GM10266 (cell line): ENCODE results near the gene SLC4A5.

ENCODE experiments used
- DNase-seq: peaks from one replicate; pipeline ENCODE4 v3.0.0; 2012; ENCODE audit errors: extremely low spot score
- TF ChIP-seq, protein P1 (sequence below): IDR thresholded peaks from 2 replicates; pipeline ENCODE4 v1.5.1; 2012; ENCODE audit warnings: mild to moderate bottlenecking, low read depth; ENCODE audit not compliant: control insufficient read depth, insufficient read depth; ENCODE audit errors: missing control alignments

The SLC4A5 gene

DNA sequence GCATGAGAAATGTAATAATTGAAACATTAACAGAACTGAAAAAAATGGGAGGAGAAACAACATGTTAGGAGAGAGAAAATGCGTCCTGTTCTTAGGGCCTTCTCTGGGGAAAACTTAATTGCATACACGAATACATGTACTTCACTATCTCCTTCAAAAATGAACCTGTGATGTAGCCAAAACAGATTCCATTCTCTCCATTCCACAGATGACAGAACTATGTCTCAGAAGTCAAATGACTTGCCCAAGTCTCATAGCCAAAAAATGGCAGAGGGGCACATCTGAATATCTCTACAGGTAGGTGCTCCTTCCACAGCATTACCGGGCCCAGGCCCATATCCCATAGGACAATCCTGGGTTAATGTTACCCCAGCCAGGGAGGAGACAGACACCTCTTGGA, 40.8 kb upstream of the SLC4A5 start:
- no peak for DNase-seq
- TF ChIP-seq, protein P1, sequence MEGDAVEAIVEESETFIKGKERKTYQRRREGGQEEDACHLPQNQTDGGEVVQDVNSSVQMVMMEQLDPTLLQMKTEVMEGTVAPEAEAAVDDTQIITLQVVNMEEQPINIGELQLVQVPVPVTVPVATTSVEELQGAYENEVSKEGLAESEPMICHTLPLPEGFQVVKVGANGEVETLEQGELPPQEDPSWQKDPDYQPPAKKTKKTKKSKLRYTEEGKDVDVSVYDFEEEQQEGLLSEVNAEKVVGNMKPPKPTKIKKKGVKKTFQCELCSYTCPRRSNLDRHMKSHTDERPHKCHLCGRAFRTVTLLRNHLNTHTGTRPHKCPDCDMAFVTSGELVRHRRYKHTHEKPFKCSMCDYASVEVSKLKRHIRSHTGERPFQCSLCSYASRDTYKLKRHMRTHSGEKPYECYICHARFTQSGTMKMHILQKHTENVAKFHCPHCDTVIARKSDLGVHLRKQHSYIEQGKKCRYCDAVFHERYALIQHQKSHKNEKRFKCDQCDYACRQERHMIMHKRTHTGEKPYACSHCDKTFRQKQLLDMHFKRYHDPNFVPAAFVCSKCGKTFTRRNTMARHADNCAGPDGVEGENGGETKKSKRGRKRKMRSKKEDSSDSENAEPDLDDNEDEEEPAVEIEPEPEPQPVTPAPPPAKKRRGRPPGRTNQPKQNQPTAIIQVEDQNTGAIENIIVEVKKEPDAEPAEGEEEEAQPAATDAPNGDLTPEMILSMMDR: no peak

DNA sequence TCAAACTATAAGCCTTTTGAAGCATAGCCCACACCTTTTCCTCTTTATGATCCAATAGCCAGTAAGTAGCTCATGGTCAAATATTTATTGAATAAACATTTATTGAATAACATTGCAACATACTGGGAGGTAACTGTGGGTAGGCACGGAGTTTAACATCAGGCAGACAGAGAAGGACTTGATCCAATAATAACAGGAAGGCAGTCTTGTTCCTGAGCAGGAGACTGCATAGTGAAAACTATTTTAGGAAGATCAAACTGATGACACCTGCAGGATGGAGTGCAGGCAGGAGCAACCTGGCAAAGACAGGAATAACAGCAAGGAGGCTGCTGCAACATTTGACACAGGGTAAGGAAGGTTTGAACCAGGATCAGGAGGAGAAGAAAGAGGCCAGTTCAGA, 40.0 kb upstream of the SLC4A5 start:
- no peak for DNase-seq
- TF ChIP-seq, protein P1: no peak

DNA sequence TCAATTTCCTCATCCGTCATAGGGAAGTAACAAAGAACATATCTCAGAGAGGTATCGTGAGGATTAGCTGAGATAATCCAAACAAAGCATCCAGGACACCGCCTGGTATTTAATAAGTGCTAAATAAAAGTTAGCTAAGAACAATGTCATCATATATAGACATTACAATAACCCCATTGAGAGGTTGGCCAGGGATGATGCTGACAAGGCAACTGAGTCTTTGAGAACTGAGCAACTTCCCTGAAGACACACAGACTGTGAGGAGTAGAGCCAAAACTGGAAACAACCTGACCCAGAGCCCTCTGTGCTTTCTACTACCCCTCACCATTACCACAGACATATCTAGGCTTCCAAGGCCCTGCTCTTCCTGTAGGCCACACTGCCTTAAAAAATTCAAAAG, 38.5 kb upstream of the SLC4A5 start:
- no peak for DNase-seq
- TF ChIP-seq, protein P1: no peak

DNA sequence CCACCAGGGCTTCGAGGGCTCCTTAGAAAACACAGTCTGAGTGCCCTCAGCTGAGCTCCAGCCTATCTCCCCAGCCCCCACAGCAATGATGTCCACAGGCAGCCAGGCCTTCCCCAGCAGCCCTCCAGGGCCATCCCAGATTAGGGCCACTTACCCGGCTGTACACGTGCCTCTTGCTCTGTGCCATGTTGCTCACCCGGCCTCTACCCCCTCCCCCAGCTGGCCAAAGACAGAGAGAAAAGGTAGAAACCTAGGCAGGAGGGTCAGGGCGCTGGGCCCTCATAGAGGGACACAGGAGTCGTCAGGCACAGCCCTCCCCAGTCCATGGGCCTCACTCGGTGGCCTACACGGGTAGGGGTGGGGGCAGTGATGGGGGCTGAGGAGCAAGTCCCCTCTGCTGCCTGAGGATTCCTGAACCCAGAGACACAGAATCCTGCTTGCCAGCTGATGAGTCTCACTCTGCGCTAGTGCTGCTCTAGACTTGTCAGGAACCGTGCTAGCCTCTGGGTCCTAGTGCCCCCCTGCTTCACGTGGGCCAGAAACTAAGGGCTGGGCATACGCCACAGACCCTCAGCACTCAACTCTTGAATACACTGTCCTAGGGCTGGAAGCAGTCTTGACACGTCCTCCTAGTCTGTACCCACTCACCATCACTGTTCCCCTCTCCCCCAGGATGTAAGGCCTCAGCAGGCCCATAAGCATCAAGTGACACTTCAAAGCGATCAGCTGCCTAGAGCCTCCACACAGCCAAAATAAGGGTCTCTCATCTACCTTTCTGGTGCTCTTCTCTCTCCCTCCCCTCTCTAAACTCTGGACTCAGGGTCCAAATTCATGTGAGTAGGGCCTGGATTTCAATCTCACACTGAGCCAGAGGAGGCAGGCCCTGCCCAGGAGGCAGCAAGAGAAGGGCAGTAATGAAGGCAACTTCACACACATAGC, 36.9 kb upstream of the SLC4A5 start, which contains the start of gene DCTN1:
Gene DCTN1 (minus strand): TSS at position 461 of the 939 bp plus-strand sequence. CDS start 274 bp downstream, at position 187.
- no peak for DNase-seq
- TF ChIP-seq, protein P1: no peak

DNA sequence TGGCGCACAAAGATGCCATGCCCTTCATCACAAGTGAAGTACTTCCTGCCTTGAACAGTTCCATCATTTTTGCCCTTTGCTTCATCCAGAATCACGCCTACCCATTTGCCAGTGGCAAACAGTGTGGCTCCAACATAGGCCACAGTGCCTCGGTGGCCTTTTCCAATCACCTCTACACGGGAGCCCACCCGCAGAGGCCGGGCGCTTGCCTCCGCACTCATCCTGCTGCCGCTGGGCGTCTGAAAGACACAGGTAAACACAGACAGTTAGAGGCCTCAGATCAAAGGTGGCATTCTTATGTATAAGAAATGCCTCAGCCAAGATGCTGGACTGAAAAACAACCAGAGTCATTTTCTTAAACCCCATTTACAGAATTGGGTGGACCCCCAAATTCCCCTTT, 34.8 kb upstream of the SLC4A5 start:
- DNase-seq: no peak
- TF ChIP-seq, protein P1: no peak

DNA sequence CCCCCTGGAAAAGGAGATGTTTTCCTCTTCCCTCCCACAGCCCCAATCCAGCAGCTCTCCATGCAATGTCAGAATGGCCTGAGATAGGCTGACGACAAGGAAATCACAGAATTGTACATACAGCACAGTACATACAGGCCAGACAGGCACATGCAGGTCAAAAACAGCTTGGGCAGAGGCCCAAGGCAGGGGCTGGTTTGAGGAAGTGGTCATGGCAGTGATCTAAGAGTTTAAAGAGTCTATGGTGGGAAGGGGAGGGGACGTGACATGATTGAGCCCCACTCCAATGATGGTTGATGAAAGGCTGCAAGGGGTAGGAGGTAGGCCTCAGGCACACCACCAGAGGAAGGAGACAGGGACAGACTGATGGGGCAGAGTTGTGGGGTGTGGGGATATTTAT, 32.6 kb upstream of the SLC4A5 start:
- TF ChIP-seq, protein P1: no peak
- DNase-seq: no peak

DNA sequence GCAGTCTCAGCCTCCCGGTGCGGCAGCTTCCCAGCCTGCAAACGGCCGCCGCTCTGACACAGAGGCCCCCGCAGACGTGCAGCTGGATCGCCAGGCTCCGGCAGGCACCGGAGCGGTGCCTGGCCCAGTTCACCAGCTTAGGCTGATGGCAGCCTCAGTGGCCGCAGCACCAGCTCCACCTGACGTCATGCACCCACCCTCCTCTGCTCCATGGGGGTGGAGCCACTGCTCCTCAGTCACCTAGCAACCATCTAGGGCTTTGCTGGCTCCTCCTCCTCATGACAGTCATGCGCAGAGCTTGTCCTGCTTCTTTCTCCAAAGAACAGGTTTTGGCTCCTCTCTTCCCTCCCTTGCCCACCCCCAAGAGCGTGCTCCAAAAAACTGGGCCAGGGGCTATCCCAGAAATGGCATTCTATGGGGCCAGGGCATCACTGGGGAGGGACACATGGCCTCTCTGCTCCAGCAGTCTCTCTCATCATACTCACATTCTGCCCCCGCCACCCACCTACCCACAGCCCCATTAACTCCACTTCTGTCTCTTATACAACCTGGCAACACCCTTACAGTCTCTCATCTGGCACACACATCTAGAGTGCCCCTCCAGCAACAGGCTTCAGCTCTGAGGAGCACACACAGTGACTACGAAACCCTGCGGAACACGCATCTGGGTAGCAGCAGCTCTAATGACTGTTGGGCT, 31.4 kb upstream of the SLC4A5 start:
- no peak for DNase-seq
- TF ChIP-seq, protein P1: no peak
